HG03460 (cell line): ENCODE results near the gene MEIKIN.

ENCODE experiments used
- ATAC-seq: cut with Tn5 transposase; IDR thresholded peaks from one replicate; pipeline ENCODE4 v1.9.1; 2021; ENCODE audit not compliant: unreplicated experiment

The MEIKIN gene

DNA sequence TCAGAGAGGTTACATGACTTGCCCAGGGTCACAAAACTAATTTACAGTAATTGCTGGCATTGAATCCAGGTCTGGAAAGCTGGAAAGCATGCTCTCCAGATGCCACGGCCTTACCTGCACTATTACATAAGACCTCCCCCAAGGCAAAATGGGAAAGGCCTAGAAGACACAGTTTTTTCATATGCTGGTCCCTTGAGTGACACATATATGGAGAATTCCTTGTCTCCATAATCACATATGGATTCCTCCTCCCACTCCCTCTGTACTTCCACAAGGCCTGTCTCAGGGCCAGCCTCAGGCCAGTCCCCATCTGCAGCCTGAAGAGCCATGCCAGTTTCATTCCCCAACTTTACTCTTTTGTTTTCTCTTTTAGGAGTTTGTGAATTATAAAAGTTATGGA, 28.6 kb upstream of the MEIKIN start:
- ATAC-seq: no peak

DNA sequence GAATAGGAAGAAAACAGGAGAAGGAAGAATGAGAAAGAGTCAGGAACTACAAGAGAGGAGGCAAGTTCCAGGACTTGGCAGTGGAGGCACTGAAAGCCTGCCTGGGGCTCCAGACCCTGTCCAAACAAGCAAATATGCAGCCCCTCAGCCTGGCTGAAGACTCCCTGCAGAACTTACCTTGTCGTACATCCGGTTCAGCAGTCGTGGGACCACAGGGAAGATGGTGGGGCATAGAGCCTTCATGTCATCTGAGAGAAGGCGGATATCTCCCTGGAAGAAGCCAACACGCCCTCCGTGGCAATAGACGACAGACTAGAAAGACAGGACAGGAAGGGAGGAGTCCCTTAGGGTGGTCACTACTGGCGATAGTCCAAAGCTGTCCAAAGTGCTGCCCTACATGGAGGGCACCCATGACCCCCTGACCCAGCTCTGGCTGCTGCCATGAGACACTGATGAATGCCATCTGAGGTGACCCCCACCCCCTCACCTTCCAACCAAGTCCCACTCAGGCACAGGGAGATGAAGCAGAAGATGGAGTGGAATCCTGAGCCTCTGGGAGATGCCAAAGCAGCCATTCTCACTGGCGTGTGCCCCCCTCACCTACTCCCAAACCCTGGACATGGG, 27.7 kb upstream of the MEIKIN start:
- no peak for ATAC-seq

DNA sequence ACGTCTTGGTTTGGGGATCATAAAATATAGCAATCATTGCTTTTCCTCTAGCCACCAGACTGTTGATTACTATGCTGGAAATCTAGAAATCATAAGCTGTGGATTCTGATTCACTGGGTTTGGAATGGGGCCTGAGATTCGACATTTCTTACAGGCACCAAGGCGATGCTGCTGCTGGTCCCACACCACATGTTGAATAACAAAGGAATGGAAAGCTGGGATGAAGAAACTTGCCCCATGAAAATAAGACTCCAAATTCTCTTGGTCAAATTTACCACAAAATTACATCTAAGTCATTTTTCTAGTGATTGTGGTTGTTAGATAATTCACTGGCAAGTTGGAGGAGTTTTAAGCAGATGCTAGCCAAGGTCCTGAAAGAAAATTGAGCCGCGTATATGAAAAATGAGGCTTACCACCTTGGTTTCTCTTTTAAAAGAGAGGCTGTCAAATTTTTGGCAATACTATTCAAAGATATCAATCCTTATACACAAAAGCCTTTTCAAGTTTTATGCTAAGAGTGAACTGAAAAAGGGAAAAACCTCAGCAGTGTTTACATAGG, 23.0 kb upstream of the MEIKIN start:
- no peak for ATAC-seq

DNA sequence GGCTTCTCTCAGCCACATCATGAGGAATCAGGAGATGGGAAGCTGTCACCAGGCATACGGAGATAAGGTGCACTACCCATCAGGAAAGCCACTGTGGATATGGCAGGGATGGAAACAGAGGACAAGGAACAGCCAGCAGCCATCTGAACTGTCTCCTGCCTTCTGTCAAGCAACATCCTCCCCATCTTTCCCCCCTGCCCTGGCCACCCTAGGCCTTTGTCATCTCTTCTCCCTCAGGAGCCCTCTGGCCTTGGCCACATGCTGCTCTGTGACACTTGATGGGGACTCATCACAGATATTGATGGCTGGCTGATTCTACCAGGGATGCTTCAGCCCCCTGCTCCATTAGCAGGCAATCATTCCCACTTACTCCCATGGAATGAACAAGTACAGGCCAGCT, 21.1 kb upstream of the MEIKIN start:
- no peak for ATAC-seq

DNA sequence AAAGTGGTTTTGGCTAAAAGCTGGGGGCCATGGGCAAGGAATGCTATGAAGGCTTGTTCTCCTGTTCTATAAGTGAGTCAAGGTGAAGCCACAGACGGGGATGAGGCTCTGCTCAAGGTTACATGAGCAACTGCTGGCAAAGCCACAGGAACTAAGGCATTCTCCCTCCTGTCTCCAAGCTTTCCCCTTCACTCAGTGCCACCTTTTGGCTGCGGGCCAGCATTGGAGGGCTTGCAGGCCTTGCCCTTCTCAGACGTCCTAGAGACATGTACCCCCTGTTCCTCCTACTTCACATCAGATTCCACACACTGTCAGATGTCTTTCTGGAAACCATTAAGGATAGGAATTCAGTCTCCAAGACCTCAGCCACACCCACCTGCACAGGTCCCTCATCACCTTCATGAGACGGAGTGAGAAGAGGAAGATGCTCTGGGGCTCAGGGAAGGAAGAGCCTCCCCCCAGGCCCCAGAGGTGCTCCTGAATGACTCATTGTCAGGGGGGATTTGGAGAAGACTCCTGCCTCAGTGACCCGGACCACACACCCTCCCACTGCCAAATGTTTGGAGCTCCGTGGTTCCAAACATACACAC, 20.5 kb upstream of the MEIKIN start:
- ATAC-seq: no peak

DNA sequence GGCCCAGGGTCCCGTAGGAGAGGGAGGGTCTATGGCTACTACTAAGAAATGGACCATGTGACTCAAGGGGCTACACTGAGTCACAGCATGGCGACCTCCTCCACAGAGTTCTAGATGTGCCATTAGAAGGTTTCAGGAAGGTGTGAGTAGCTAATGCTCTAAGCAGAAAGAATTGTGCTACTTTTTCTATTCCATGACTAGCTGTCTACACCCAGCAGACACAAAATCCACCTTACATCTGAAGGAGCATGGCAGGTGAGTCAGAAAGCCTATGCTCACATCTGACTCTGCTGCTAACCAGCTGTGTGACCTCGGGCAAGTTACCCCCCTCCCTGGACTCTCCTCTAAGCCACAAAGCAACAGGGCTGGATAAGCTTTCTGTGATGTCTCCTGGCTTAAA, 14.4 kb upstream of the MEIKIN start:
- ATAC-seq: no peak

DNA sequence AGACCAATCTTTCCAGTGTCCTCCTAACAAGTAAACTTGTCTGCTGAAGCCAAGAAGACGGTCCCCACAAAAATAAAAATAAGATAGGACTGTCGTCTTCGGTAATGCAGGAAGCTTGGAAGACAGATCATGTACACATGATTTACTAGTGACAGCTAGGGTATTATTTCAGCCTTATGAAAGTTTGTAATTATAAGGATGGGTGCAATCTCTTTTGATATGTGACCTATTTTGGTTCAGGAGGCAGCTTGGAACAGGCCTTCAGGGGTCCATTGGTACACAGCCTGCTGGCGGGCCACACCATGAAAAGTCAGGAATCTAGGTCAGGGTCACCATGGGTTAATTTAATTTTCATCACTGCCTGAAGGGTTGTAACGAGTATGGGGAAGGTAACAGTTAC, 13.7 kb upstream of the MEIKIN start:
- no peak for ATAC-seq

DNA sequence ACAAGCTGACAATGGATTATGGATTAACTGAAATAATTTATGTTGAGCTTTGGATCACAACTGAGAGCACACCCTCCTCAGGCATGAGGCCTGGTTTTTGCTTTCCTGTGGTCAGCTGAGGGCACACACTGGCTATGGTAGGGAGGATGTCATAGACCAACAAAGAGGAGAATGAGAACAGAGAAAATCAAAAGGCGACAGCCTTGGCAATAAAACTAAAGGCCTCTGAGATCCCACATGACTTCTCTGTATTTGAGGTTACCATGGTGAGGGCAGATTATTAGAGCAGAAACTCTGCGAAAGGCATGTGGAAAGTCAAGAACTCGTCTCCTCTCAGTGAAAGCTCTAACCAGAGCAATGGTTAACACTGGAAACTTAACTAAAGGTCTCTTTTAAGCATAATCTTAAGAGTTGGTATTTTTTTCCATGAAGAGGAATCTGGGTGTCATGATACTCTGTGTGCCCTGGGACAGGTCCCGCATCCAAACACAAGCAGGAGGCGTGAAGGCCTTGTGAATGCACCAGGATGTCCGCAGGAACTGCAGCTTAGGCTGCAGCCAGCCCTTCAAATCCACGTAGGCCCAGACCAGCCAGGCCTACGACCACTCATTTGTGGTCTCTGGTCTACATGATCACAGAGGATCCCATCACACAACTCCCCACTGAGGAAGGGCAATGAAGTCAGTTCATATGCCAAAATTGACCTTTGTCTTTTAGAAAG, 12.4 kb upstream of the MEIKIN start:
- ATAC-seq: no peak

DNA sequence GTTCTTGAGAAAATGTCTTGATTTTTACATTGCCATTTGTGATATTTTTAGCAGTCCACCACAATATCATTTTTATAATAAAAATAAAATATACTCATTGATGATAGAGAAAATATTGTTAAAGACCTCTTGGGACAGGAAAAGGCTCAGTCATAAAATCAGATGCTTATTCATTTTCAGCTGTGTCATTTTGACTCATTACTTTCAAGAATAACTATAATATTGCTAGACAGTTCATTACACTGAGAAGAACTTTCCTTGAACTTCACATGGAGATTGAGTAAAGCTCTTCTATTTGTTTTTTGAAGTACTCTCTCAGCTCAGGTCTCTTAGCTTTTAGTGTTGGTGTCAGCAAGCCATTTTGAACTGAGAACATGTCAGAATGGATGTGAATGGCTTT, 8.5 kb upstream of the MEIKIN start:
- no peak for ATAC-seq

DNA sequence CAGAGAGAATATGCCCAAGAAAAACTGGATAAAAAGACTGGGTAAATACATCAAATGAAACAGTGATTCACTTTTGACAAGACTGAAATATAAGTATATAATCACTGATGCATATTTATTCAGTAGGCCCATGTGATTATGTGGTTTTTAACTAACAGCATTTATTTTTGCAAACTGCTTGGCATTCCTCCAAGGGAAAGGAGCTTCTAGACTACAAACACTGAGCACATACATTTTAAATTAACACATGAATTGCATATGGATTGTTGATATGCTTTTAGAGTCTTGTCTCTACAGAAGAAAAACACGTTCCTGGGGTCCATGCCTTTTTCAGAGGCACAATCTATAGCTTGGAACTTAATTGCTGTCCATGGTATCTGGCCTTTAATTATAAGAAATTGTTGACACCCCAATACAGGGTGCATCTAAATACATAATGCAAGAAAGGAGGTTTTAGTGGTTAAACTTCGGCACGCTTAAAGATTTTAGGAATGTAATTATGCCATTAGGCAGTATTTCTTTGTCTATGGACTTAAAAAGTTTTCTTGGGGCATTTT, 6.9 kb upstream of the MEIKIN start:
- ATAC-seq: no peak

DNA sequence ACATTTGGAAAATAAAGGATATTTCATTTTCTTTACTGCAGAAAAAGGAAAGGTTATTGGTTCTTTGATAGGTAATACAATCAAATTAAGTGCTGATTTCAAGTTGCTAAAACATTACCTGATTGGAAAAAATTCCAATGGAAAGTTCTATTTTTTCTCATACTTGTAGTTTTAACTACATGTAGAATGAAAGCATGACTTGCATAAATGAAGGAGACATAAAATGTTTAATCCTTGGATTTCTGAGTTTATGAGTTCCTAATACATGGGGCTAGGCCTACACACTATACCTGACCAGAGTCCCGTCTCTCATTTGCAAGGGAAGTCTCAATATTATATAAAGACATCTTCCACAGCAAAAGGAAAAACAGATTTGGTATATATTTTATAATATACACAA, 5.2 kb upstream of the MEIKIN start:
- no peak for ATAC-seq

DNA sequence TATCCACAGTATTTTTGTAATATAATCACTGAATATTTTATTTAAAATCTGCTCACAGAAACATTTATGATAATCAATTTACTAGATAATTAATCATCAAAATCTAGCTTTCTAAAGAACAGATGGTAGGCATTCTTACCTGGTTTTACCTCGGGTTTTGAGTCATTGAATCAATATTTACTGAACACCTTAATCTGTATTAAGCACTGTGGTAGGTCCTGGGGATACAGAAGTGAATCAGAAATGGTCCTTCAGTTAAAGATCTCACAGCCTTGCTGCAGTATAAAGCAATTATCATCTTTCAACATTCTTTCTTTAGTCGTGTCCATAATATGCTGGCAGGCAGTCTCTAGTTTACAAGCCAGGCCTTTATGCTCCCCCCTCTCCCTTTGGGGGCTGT, 2.0 kb upstream of the MEIKIN start:
- ATAC-seq: no peak

DNA sequence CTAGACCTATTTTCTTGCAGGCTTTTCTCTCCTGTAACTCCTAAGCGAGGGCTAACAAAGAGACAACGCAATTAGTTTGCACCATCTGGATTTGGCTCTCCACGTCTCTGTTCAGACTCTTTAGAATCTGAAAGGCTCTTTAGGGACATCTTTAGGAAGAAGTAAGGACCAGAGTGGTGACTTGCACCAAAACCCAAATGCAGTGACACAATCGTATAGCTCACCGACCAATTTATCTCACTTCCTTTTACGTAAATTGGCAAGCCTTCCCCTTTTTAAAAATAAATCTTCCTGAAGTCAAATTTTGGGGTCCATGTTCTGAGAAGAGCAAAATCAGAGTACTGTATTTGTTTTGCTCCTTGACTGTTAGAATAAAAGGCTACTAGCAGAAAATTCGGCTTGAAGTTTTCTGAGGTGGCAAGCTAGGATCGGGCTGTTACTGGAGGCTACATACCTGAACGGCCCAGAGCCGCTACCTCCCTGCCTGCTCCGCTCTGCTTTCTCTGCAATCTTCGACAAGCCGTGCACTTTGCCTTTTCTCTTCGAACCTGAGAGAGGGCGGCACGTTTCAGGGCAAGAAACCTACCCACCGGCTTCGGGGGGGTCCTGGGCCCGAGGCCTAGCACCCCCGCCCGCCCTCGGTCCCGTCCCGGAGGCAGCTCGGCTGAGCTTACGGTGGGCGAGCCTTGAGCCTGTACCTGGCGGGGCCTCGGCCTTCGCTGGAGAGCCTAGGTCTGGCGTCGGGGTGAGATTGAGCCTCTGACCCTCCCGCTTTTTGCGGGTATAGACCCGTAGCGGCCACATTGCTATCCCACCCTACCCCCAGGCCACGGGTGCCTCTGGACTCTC, 537 bp downstream of the MEIKIN start:
- no peak for ATAC-seq

DNA sequence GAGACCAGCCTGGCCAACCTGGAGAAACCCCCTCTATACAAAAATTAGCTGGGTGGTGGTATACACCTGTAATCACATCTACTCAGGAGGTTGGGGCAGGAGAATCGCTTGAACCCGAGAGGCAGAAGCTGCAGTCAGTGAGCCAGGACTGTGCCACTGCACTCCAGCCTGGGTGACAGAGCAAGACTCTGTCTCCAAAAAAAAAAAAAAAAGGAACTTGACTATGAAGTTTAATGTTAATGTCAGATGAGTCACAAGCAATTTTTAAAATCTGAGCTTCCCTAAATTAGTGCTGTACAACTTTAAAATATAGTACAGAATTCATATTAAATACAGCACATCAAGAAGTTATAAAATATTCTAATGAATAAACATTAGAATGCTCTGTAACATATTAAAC, 1.5 kb downstream of the MEIKIN start:
- ATAC-seq: no peak

DNA sequence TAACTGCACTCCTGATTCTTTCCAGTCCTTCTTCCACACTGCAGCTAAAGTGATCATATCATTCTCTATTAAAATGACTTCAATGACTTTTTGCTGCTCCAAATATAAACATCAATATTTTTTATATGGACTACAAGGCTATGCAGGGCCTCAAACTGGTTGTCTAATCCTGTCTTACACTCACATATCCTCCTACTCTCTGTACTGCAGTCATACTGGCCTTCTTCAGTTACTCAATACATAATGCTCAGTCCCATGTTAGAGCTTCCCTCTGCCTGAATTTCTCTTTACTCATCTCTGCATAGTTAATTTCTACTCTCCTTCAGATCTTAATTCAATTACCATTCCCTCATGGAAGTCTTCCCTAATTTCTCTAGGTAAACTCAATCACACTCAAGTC, 3.4 kb downstream of the MEIKIN start:
- ATAC-seq: no peak

DNA sequence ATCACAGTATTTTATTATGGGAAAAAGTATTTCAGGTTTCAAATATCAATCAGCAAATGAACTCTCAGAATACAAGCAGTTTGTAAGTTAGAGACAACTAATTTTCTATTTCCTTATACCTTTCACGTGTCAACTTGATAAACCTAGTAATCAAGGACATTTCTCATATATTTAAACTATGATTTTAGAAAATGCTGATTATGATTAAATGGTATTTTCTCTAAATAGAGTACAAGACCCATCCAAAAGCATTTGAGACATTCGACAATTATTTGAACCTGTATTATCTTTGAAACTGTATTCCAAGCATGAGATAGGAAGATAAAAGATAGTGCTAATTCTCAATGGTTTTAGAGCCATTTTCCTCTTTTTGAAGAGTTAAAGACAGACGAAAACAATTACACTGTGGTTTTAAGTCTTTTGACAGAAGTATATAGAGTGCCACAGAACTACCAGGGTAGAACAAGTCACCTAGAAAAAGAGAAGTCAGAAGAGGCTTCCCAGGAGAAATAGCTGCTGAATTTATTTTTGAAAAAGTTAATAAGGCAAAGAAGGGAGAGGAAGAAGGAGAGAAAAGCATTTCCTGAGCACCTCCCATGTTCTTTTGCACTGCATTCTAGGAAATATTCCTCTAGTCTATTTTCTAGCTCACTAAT, 5.6 kb downstream of the MEIKIN start:
- no peak for ATAC-seq

DNA sequence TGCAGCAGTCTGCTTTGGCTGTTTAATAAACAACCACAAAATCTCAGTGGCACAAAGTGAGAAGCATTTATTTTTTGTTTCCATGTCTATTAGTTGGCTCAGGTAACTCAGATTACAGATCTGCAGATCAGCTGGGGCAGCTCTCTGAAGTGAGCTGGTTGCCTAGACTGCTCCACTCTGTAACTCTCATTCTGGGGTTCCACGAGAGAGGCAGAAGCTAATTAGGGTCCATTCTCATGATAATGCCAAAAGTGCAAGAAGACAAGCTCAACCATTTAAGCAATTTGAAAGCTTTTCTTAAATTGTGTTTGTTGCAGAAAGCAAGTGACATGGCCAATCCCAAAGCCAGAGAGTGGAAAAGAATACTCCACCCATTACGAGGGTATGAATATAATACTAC, 13.2 kb downstream of the MEIKIN start:
- ATAC-seq: no peak

DNA sequence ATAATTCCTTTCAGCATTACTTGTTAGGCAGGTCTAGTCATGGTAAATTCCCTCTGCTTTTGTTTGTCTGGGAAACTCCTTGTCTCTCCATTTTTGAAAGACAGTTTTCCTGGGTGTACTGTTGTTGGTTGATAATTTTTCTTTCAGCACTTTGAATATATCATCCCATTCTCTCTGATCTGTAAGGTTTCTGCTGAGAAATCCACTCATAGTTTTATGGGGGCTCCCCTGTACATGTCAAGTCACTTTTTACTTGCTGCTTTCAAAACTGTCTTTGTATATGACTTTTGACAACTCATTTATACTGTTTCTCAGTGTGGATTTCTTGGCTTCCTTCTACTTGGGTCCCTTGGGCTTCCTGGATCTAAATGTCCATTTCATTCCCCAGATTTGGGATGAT, 16.5 kb downstream of the MEIKIN start:
- ATAC-seq: no peak

DNA sequence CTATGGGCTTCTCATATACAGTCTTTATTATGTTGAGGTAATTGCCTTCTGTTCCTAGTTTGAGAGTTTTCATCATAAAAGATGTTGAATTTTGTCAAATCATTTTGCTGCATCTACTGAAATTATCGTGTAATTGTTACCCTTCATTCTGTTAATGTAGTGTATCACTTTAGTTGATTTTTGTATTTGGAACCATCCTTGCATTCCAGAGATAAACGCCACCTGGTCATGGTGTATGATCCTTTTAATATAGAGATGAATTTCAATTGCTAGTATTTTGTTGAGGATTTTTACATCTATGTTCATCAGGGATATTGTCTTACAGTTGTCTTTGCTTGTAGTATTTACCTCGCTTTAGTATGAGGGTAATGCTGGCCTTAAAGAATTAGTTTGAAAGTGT, 19.3 kb downstream of the MEIKIN start:
- no peak for ATAC-seq

DNA sequence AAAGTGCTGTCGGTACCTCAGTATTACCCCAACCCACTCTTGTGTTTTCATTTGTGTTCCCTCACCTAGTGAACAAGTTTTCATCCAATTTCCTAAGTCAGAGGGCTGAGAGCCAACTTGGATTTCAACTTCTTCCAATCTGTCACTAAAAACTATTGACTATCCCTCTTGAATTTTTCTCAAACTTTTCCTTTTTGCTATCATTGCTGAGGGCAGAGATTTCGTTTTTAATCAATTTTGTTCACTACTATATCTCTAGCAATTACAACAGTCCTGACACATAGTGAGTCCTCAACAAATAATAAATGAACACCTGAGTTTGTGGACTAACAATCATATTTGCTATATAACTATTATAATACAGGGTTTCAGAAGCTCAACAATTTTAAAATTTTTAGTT, 29.0 kb downstream of the MEIKIN start:
- ATAC-seq: no peak

DNA sequence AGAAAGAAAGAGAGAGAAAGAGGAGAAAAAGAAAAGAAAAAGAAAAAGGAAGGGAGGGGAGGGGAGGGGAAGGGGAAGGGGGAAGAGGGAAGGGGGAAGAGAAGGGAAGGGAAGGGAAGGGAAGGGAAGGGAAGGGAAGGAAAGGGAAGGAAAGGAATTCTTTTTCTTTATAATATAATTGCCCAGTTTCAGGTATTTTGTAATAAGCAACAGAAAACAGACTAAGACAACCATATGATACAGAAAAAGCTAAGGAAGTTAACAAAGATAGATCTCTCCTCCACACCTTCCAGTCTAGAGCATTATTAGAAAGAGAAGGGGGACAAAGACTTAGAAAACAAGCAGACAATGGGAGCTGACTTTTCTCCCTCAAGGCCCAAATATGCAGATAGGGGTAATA, 31.0 kb downstream of the MEIKIN start:
- no peak for ATAC-seq
